Body of pancreas (tissue), 4 donors: Measurements from ENCODE around the gene CYP8B1. TPM values are rescaled to one million over a fixed set of nuclear protein-coding genes. Genes with fewer than 3 reads are reported as not detected.
A peak's percentile ranks its signal among the peaks of the same experiment; 100 is the strongest.

ENCODE experiments used
- ATAC-seq: fragments of 150-250 bp; one replicate; pipeline ENCODE4 v1.9.1; 2016
- DNase-seq, 4 donors: peaks; one replicate each; pipeline ENCODE4 v3.0.0-alpha.2; 2019
- H3K27ac ChIP-seq, 4 donors: fragments of 200-600 bp; sonication (generic); 1 replicate in 3 of 4; 2 replicates in 1 of 4; pipeline versions ENCODE4 v1.5.1 to v1.6.1; 2016 to 2019; ENCODE audit warnings: mild to moderate bottlenecking in 1 of 4, mixed read lengths in 1 of 4, moderate library complexity in 1 of 4
- H3K27me3 ChIP-seq, 2 donors: fragments of 200-600 bp; sonication (generic); one replicate each; pipeline ENCODE4 v1.6.0; 2016; ENCODE audit warnings: mild to moderate bottlenecking in 1 of 2
- H3K36me3 ChIP-seq, 2 donors: fragments of 200-600 bp; sonication (generic); replicated peaks in 1 of 2; 2 replicates each; pipeline ENCODE4 v1.5.1; 2016; ENCODE audit warnings: low read depth in 2 of 2; ENCODE audit not compliant: insufficient read depth in 1 of 2
- H3K4me1 ChIP-seq: fragments of 200-600 bp; sonication (generic); one replicate; pipeline ENCODE4 v1.6.0; 2016
- H3K4me3 ChIP-seq, 2 donors: fragments of 200-600 bp; sonication (generic); 1 replicate in 1 of 2; 2 replicates in 1 of 2; pipeline ENCODE4 v1.5.1; 2016 to 2019
- H3K9me3 ChIP-seq, 3 donors: fragments of 200-600 bp; sonication (generic); 1 replicate in 2 of 3; 2 replicates in 1 of 3; pipeline ENCODE4 v1.5.1; 2016
- CTCF ChIP-seq, 7 experiments: fragments of 450-650 bp in 4 of 7; fragments of 200-600 bp in 3 of 7; sonication (generic) in 3 of 7; IDR thresholded peaks; one replicate each; pipeline ENCODE4 v1.5.1; 2016 to 2019; ENCODE audit warnings: antibody characterized with exemption in 7 of 7
- POLR2A ChIP-seq, 3 donors: fragments of 450-650 bp; IDR thresholded peaks; one replicate each; pipeline ENCODE4 v1.6.1; 2016; ENCODE audit warnings: antibody characterized with exemption in 3 of 3, mild to moderate bottlenecking in 2 of 3
- WGBS, 2 donors: methylation state at CpG; one replicate each; pipeline ENCODE4 v1.1.5; 2017; 5-methylcytosine and 5-hydroxymethylcytosine counted together
- intact Hi-C: fragments of 100-400 bp; cut with DNase I; formaldehyde crosslinking; loops from one replicate; pipeline ENCODE4 v1.15.1; 2023
- total RNA-seq, 2 donors: library from RNA; depleted of rRNA; stranded (reverse); fragments of >200 nt; gene quantifications; one replicate each; pipeline ENCODE4 v1.1.0, GENCODE V29; 2016

The CYP8B1 gene
- total RNA-seq, 2 donors from 2014 or later = not detected

- H3K27me3 ChIP-seq = no peaks in the 10 kb centered on the region
- peaks cover 0 to 5% (median 0%) of the 10 kb centered on the region in 3 donors for H3K9me3 ChIP-seq
- no peak overlapping the region for H3K27ac ChIP-seq
- 91 to 97% methylated on average over 7 of the region's 7 CpGs for WGBS, 2 donors
- TF ChIP-seq CTCF (IDR thresholded peaks at IDR 0.05) = no peak
- no peak for TF ChIP-seq POLR2A (IDR thresholded peaks at IDR 0.05)
- H3K4me1 ChIP-seq = peaks cover 16% of the 10 kb centered on the region
- intact Hi-C loops = no loop called here
- no peak overlapping the region for H3K4me3 ChIP-seq
- peaks cover under 1 to 11% of the 10 kb centered on the region in 2 donors for H3K36me3 ChIP-seq
- no peak for ATAC-seq
- no peak for DNase-seq
Measured at GRCh38 chr3:42908675-42909074, 33.0 kb upstream of the CYP8B1 start.

GRCh38 chr3:42906848-42907183, 31.1 kb upstream of the CYP8B1 start:
- intact Hi-C loops = no loop called here
- DNase-seq (no peak), ATAC-seq (no peak)
- no peaks in the 10 kb centered on the region for H3K27me3 ChIP-seq
- H3K4me1 ChIP-seq = peaks cover 16% of the 10 kb centered on the region
- WGBS, 2 donors = 82 to 85% methylated on average over 4 of the region's 4 CpGs
- peaks cover 0 to 3% of the 10 kb centered on the region in 2 donors for H3K36me3 ChIP-seq
- H3K27ac ChIP-seq = peak overlapping the region in 1 of 4 donors; percentile 54
- peak overlapping the region in 1 of 2 donors; percentile 53 for H3K4me3 ChIP-seq
- no peak for TF ChIP-seq CTCF (IDR thresholded peaks at IDR 0.05)
- TF ChIP-seq POLR2A (IDR thresholded peaks at IDR 0.05) = no peak
- H3K9me3 ChIP-seq = peaks cover 0 to 5% (median 0%) of the 10 kb centered on the region in 3 donors

- DNase-seq (peak; percentile 55 to 67 (median 64)), ATAC-seq (peak; percentile 88)
- intact Hi-C loops = no loop called here
- Histone ChIP-seq H3K9me3 (peaks cover 0 to 5% (median 0%) of the 10 kb centered on the region in 3 donors), H3K4me1 (peaks cover 16% of the 10 kb centered on the region), H3K36me3 (no peaks in the 10 kb centered on the region), H3K27ac (peak within 1 kb of the TSS; percentile 42 to 70 (median 54)), H3K27me3 (no peaks in the 10 kb centered on the region), H3K4me3 (peak within 1 kb of the TSS; percentile 53 to 67)
- TF ChIP-seq POLR2A (IDR thresholded peaks at IDR 0.05) (peak; percentile 36 to 73 (median 69)), CTCF (IDR thresholded peaks at IDR 0.05) (peak in 1 of 7 experiments; percentile 4)
- 1 to 15% methylated on average over 3 to 57 of the region's 59 CpGs for WGBS, 2 donors
Measured at GRCh38 chr3:42906070-42906847, 30.6 kb upstream of the CYP8B1 start, which contains the start of gene ZNF662. Gene ZNF662, plus strand, starts transcription at chr3:42906142. Its CDS starts 1,973 bp downstream, at chr3:42908115.

- no peaks in the 10 kb centered on the region for H3K27me3 ChIP-seq
- intact Hi-C loops = no loop called here
- H3K9me3 ChIP-seq = no peaks in the 10 kb centered on the region
- 7 to 27% methylated on average over 5 to 12 of the region's 12 CpGs for WGBS, 2 donors
- ATAC-seq (no peak), DNase-seq (no peak)
- peak overlapping the region; percentile 53 to 67 for H3K4me3 ChIP-seq
- TF ChIP-seq CTCF (IDR thresholded peaks at IDR 0.05) (no peak), POLR2A (IDR thresholded peaks at IDR 0.05) (no peak)
- H3K4me1 ChIP-seq = peaks cover 16% of the 10 kb centered on the region
- H3K36me3 ChIP-seq = no peaks in the 10 kb centered on the region
- peak overlapping the region in 3 of 4 donors; percentile 54 to 70 (median 55) for H3K27ac ChIP-seq
Measured at GRCh38 chr3:42905740-42906069, 30.0 kb upstream of the CYP8B1 start.

DNA sequence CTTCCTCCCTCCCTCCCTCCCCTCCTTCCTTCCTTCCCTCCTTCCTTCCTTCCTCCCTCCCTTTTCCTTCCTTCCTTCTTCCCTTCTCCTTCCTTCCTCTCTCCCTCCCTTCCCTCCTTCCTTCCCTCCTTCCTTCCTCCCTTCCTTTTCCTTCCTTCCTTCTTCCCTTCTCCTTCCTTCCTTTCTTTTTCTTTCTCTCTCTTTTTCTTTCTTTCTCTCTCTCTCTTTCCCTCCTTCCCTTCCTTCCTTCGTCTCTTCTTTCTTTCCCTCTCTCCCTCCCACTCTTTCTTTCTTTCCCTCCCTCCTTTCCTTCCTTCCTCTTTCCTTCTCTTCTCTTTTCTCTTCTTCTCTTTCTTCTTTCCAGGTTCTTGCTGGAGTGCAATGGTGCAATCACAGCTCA, 28.4 kb upstream of the CYP8B1 start:
- WGBS, 2 donors = 40 to 83% methylated on average over 1 of the region's 1 CpG

More for the DNA sequence above, 28.4 kb upstream of the CYP8B1 start:
- Histone ChIP-seq H3K4me1 (peaks cover 16% of the 10 kb centered on the region), H3K36me3 (no peaks in the 10 kb centered on the region), H3K27me3 (no peaks in the 10 kb centered on the region), H3K4me3 (no peak overlapping the region), H3K27ac (no peak overlapping the region), H3K9me3 (no peaks in the 10 kb centered on the region)
- ATAC-seq (no peak), DNase-seq (no peak)
- intact Hi-C loops = no loop called here
- no peak for TF ChIP-seq POLR2A (IDR thresholded peaks at IDR 0.05)
- TF ChIP-seq CTCF (IDR thresholded peaks at IDR 0.05) = no peak
